GM21390 (cell line): Measurements from ENCODE around the gene MED13.
"Not testable (repeated sequence)": the region's sequence is repeated elsewhere in the genome, so short reads cannot be mapped to it uniquely, and the experiment has no call there.

Source experiments
- ATAC-seq: cut with Tn5 transposase; IDR thresholded peaks from one replicate; pipeline ENCODE4 v1.9.1; 2021; ENCODE audit not compliant: unreplicated experiment

The MED13 gene

DNA sequence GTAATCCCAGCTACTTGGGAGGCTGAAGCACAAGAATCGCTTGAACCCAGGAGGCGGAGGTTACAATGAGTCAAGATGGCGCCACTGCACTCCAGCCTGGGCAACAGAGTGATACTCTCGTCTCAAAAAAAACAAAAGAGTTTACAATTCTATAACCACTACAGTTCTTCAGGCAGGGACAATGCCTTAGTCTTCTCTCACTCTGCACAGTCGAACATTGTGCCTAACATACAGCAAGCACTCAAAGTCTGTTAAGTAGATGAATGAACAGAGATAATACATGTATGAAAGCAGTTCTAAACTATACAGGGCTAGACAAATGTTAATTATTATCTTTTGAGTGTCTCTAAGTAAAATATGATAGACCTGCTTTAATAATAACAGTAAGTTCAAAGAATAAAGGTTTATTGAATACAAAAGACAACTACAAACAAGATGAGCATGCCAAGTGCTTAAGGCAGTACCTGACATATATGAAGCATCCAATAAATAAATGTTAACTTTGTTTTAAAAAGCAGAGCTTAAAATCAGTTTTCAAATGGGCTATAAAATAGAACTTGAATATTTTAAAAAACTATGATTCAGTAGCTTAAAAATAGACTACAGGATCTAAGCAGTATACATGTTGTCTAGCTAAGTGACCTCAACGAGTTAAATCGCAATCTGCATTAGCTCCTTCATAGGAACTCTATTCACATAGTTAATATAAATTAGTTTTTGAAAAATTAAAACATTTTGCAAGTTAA lies 156.6 kb downstream of the MED13 start:
- ATAC-seq = no peak

- ATAC-seq = no peak
These were observed 157.7 kb downstream of the MED13 start for GRCh38 chr17:61907361-61907760.

- ATAC-seq = peak; percentile 65
These were observed 160.9 kb downstream of the MED13 start for GRCh38 chr17:61904094-61904710.

DNA sequence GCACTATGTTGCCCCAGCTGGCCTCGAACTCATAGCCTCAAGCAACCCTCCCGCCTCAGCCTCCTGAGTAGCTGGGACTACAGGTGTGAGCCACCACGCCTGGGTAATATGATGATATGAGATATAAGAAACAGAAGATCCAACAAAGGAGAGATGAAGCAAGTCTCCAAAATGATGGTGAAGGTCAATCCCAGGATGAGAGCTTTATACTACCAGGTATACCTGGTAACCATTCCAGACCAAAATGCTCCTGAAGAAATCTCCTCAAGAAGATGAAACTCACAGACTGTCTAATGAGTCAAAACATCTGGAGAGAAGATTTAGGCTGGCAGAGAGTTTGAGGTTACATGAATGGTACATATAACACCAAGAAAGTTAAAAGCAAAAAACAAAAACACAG lies 161.8 kb downstream of the MED13 start:
- ATAC-seq = no peak

DNA sequence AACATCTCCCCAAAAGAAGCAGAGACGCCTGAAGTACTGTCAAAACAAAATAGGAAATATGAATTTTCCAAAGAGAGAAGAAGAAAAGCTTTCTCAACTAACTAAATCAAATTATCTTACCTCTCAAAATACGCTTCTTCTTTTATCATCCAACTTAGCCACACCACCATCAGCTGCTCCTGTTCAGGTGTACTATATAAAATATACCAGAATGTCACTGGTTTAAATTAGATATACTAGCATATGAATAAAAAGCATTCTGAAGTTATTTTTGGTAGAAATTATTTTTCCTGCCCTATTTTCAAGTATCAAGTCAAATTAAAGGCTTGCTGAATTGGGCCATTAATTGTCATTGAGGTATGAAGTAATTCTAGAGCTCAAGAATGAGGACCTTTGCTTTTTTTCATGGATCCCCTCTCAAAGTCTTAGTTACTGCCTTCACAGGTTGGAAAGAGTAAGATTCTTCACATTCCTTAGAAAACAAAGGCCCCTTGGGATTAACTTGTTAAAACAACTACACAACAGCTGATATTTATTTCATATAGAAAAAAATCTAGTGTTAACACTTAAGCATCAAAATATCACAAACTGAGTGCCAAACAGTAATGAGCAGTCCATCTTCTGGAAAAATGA lies 167.4 kb downstream of the MED13 start:
- ATAC-seq = no peak

DNA sequence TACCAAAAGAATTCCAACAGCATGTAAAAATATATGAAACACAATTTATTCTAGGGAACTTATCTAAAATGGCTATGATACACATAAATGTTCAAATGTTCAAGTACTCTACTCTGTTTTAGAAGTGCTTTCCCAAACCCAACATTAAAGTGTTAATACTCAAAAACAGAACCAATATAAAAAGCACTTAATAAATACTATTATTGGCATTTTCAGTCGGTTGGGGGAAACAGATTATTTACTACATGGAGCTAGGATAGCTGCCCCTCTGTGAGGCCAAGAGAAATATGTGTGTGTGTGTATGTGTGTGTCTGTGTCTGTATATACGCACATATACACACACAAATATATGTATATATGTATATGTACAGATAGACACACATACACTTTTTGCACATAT lies 169.7 kb downstream of the MED13 start:
- ATAC-seq = no peak

- ATAC-seq = not testable (repeated sequence)
These were observed 170.8 kb downstream of the MED13 start for GRCh38 chr17:61894310-61894709.
